Measurements from ENCODE around the gene MTUS2.

Gene MTUS2

GRCh38 chr13:28820099-28821051, at the start of gene MTUS2:
Gene MTUS2 (plus strand): TSS chr13:28820339.
- no peak for DNase-seq (ENCODE audit: low spot score)

DNA sequence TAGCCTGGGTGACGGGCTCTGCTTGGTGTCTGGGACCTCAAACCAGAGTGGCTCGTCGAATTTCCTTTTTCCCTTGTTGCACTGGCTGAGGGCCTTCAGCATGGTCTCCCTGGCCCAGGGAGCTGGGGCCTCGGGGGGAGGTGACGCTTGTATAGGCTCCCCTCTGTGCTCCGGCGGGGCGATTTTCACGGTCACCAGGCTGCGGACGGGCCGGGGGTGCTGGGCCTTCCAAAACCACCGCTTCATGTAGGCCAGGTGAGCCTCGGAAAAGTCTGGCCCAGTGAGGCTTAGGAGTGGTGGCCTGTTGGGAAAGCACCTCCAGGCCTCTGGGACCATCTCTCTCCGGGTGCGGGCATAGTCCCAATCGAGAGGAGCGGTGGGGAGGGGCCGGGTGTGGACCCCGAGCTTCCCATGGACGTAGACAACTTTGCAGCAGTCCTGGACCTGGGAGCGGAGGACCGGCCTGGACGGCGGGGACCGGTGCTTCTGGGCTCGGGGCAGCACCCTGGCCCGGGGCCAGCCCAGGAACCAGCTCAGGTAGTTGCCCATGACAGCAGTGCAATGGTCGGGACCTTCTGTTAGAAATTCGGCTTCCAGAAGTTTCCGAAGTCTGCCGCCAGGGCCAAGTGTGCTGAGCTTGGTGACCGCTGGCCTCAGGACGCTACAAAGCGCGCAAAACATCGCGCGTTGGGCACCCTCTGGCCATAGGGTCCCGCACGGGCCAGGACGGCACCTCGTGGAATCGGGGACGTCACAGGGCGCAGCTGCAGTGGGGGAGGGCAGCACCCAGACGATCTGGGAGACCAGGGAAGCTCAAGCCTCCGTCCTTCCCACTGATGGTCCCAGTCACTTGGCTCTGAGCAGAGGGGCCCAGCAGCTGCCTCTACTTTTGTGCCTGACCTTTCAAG, 41.6 kb upstream of the MTUS2 start:
- DNase-seq (ENCODE audit: low spot score) = no peak

- DNase-seq (ENCODE audit: low spot score) = no peak
Measured at GRCh38 chr13:28792992-28793391, 27.1 kb upstream of the MTUS2 start.

DNA sequence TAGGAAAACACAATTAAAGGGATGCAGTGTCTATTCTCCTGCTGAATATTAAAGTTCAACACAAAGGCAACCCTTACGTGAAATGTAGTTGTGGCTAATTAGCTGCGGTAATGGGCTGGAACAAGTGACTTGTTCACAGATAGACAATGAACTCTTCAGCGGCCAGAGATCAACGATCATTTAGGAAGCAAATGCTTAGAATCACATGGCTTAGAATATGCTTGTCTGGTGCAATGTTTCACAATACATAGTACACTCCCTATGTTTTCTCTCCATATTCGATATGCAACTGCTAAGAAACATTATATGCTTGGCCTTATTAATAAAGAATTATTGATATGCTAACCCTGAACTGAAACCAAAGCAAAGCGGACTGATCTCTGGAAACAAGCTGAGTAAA, 25.7 kb upstream of the MTUS2 start:
- DNase-seq (ENCODE audit: low spot score) = no peak

GRCh38 chr13:28796938-28797257, 23.2 kb upstream of the MTUS2 start:
- DNase-seq (ENCODE audit: low spot score) = no peak

GRCh38 chr13:28805193-28805819, 14.8 kb upstream of the MTUS2 start:
- DNase-seq (ENCODE audit: low spot score) = no peak

DNA sequence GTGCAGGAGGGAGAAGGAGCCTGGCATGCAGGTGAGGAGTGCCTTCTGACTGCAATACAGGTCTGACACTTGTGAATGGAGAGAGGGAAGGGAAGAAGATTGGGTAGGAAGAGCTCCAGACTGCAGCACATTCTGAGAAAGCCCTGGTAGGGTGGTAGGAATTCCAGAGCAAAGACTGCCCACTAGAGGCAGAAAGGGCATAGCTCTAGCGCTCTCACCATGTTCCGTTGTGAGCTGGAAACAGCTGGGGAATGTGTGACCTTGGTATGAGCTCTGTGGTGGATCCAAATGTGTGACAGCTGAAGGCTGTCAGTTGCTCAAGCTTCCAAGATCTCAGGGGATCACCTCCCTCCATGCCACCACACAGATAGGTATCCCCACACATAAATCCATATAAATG, 2.9 kb upstream of the MTUS2 start:
- DNase-seq (ENCODE audit: low spot score) = no peak

DNA sequence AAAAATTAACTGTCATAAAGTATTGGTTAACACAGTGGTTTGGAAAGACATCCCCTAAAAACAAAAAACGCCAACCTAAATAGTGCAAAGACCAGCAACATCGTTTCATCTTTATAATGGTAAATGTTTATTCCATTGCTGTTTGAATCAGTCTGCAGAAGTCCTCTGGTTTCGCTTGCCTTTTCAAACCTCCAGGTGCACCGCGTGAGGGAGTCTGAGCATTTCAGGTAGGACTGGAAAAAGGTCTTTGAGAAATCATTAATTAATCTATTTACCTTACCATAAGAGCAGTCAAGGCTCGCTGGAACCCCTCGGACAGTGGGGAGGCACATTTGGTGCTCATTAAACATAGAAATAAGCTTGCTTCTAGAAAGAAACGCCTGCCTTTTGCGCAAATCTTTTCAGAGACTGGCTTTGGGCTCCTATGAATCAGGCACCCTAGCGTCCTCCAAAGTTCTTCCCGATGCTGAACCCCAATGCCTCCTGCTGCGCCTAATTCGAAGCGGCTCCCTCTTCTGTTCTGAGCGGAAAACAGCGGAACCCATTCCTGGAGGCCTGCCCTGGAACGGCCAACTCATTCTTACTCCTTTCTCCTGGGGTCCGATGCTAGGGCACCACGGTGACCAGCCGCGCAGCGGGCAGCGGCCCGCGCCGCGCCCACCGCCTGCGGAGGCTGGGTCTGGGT, 951 bp upstream of the MTUS2 start:
- DNase-seq (ENCODE audit: low spot score) = no peak

- peak; percentile 29 for DNase-seq (ENCODE audit: low spot score)
Measured at GRCh38 chr13:28819735-28820098, 422 bp upstream of the MTUS2 start.

DNA sequence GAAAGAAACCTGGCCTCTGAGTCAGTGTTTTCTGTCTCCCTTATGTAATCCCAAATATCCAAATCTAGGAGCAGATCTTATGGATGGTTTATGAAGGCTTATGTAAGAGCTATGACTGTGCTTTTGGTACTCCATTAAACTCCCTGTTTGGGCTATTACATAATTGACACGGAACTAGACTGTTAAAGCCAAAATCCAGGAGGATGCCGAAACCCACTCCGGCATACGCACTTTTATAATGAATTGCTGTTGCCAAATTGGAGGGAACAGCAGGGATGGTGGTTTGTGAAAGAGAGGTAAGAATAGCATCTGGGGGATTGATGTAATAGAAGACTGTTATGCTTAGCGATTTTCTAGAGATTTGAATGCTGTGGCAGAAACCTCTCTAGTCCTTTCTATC, 2.0 kb downstream of the MTUS2 start:
- DNase-seq (ENCODE audit: low spot score) = no peak

GRCh38 chr13:28822801-28823200, 2.7 kb downstream of the MTUS2 start:
- no peak for DNase-seq (ENCODE audit: low spot score)

GRCh38 chr13:28825379-28825778, 5.2 kb downstream of the MTUS2 start:
- no peak for DNase-seq (ENCODE audit: low spot score)

DNA sequence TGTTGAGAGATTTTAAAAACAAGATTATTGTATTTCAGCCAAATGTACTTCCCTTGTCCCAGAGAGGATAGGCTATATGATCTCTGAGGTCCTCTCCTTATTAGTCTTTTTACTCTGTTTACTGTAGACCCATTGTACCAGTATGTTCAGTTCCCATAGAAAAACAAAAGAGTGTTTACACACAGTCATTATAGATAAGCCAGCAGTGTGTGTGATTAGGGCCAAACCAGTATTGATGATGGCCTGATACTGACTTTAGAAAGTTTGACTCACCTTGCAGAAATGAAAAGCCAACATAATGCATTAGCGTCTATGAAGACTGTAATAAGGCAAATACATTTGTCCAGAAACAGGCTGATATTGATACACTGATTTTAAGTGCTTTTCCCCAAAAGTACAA, 6.2 kb downstream of the MTUS2 start:
- DNase-seq (ENCODE audit: low spot score) = no peak

DNA sequence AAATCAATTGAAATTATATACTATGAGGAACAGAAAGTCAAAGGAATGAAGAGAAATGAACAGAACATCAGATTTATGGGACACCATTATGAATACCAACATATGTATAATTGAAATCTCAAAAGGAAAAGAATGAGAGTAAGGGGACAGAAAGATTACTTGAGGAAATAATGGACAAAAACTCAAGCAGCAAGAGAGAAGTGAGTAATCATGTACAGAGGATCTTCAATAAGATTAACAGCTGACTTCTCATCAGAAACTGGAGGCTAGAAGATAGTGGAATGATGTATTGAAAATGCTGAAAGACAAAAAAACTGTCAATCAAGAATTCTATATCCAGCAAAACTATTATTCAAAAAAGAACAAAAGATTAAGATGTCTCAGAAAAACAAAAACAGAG, 10.4 kb downstream of the MTUS2 start:
- DNase-seq (ENCODE audit: low spot score) = no peak

GRCh38 chr13:28831117-28831516, 11.0 kb downstream of the MTUS2 start:
- no peak for DNase-seq (ENCODE audit: low spot score)

DNA sequence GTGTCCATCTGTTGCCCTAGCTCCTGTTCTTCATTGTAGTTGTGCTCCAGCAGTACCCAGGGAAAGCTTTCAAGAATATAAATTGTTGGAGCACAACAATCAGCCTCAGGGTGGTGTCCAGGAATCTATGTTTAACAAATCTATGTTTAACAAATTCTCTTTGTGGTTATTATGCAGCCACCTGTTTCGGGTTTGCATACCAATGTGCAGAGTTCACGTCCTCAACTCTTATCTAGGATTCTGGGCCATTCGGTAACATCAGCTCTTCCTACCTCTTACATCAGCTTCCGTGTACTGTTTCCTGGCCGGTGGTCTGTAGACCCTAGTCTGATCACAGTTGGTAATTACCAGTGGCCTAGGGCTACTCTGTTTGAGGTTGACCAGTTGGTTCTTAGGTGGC, 17.0 kb downstream of the MTUS2 start:
- no peak for DNase-seq (ENCODE audit: low spot score)

- no peak for DNase-seq (ENCODE audit: low spot score)
Measured at GRCh38 chr13:28843639-28844038, 23.5 kb downstream of the MTUS2 start.

GRCh38 chr13:28849441-28849840, 29.3 kb downstream of the MTUS2 start:
- DNase-seq (ENCODE audit: low spot score) = no peak

GRCh38 chr13:28850226-28850625, 30.1 kb downstream of the MTUS2 start:
- no peak for DNase-seq (ENCODE audit: low spot score)

GRCh38 chr13:28851422-28851821, 31.3 kb downstream of the MTUS2 start:
- DNase-seq (ENCODE audit: low spot score) = no peak

GRCh38 chr13:28854657-28855056, 34.5 kb downstream of the MTUS2 start:
- no peak for DNase-seq (ENCODE audit: low spot score)

DNA sequence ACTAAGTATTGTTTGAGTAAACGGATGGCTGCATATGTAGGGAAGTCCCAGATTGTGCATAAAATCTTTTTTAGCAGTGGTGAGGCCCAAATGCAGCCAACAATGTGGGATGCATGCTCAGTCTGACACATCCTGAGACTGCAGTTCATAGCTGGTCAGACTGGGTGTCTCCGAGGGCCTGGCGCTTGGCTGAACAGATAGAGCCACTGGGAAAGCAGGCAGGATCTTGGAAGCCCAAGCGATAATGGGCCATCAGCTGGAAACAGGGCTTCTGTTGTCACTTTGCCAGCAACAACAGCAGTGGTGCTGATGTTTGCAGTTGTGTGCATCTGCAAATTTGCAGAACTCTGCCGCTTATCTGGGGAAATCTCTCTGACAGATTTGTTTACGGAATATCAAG, 36.1 kb downstream of the MTUS2 start:
- DNase-seq (ENCODE audit: low spot score) = no peak
